GM12872 (cell line): ENCODE results near the gene PTPRR.

Source experiments
- TF ChIP-seq, protein P1 (sequence below): IDR thresholded peaks from 3 replicates; pipeline ENCODE4 v1.5.1; 2011; ENCODE audit warnings: low read depth, mild to moderate bottlenecking, low read length, moderate library complexity; ENCODE audit not compliant: insufficient read depth

The PTPRR gene

GRCh38 chr12:70670948-70671347 is 249.6 kb downstream of the PTPRR start:
- TF ChIP-seq, protein P1, sequence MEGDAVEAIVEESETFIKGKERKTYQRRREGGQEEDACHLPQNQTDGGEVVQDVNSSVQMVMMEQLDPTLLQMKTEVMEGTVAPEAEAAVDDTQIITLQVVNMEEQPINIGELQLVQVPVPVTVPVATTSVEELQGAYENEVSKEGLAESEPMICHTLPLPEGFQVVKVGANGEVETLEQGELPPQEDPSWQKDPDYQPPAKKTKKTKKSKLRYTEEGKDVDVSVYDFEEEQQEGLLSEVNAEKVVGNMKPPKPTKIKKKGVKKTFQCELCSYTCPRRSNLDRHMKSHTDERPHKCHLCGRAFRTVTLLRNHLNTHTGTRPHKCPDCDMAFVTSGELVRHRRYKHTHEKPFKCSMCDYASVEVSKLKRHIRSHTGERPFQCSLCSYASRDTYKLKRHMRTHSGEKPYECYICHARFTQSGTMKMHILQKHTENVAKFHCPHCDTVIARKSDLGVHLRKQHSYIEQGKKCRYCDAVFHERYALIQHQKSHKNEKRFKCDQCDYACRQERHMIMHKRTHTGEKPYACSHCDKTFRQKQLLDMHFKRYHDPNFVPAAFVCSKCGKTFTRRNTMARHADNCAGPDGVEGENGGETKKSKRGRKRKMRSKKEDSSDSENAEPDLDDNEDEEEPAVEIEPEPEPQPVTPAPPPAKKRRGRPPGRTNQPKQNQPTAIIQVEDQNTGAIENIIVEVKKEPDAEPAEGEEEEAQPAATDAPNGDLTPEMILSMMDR, result no peak

DNA sequence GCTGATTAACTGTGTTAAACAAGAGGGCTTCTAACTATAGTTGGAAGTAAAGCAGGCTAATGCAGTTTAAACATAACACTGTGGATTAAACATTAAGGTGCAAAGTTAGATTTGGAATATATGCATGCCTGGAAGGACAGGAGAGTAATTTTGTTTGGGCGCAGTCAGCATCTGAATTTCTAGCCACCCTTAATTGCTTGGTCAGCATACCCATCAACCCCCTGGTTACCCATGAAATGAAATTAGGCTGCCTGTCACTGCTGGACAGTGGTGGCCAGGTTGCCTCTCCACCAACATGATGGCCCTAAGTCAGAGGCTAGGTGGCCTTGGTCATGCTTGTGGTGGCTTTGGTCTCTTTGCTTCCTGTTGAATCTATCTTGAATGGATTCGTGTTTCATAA is 253.3 kb downstream of the PTPRR start:
- TF ChIP-seq, protein P1, result no peak

- TF ChIP-seq, protein P1, result no peak
These were observed 254.2 kb downstream of the PTPRR start for GRCh38 chr12:70666364-70666763.

DNA sequence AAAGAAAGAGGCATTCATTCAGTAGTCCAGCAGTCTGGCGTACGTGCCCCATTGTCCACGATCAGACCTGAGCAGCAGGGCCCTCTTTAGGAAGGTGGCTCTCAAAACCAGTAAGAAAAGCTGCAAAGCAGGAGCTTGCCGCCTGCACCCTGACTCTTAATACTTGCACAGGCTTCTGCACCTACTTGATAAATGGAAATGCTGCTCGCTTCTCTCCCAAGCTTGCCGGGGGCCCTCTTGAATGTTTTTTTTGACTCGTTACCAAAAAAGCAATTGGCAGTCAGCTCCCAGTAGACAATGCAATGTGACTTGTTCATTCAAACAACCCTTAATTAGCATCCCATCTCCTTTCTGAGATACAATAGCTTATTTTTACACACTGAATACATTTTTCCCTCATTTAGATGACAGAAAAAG is 256.1 kb downstream of the PTPRR start:
- TF ChIP-seq, protein P1, result no peak

GRCh38 chr12:70663838-70664237 is 256.7 kb downstream of the PTPRR start:
- TF ChIP-seq, protein P1, result no peak

- TF ChIP-seq, protein P1, result no peak
These were observed 258.9 kb downstream of the PTPRR start for GRCh38 chr12:70661466-70662161.

GRCh38 chr12:70660620-70661219 is 259.8 kb downstream of the PTPRR start:
- TF ChIP-seq, protein P1, result no peak
